ENCODE data around the gene SLC25A13. TPM values are rescaled to one million over a fixed set of nuclear protein-coding genes. Genes with fewer than 3 reads are reported as not detected.

SLC25A13 gene
- total RNA-seq, 1 experiment from 2014 or later = 71.7 TPM

DNA sequence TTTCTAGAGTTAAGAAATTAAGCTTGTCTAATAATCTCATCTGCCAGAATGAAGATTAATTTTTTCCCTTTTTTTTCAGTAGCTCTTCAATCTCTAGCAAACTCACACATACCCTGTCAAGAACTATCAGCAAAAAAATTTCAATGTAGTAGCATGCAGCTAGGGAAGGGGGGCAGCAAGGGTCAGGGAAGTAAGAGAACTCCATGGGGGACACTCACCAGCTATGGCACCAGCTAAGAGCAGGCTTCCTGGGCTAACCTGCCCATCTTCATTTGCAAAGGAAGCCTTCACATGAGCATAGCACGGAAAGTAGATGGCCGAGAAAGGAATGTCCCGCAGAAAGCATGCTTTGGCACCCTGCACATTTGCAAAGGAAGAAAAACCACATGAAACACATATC, 190.4 kb downstream of the SLC25A13 start:
- Histone ChIP-seq H3T11ph (ENCODE audit: low read length) (no peak overlapping the region), H2BK15ac (ENCODE audit: low read depth, low read length) (no peak overlapping the region), H2BK12ac (ENCODE audit: insufficient read length, low read depth, low read length) (no peak overlapping the region), H2AFZ (ENCODE audit: low read length) (no peak overlapping the region), H3K4ac (ENCODE audit: low read depth, low read length) (no peak overlapping the region), H2AK5ac (ENCODE audit: insufficient read length, low read length) (no peak overlapping the region), H3K4me1 (ENCODE audit: insufficient read depth, low read length) (no peaks in the 10 kb centered on the region), H3K9me3 (ENCODE audit: control insufficient read depth, low read depth, low read length) (no peaks in the 10 kb centered on the region), H3K79me1 (ENCODE audit: insufficient read depth, low read depth, low read length, poor library complexity, severe bottlenecking) (no peaks in the 10 kb centered on the region), H3K18ac (ENCODE audit: insufficient read length, low read depth, low read length) (no peak overlapping the region), H3K9ac (ENCODE audit: extremely low read depth, insufficient read length, low read length) (no peak overlapping the region), H2BK20ac (ENCODE audit: low read depth, low read length, poor library complexity, severe bottlenecking) (no peak overlapping the region), H3K23ac (ENCODE audit: insufficient read length, low read depth, low read length) (no peak overlapping the region), H4K91ac (ENCODE audit: insufficient read length, low read depth, low read length) (no peak overlapping the region), H2BK5ac (ENCODE audit: insufficient read length, low read length) (no peak overlapping the region), H4K5ac (ENCODE audit: insufficient read length, low read depth, low read length) (no peak overlapping the region), H3K23me2 (ENCODE audit: insufficient read length, low read depth, low read length, poor library complexity, severe bottlenecking) (no peaks in the 10 kb centered on the region), H2BK120ac (ENCODE audit: low read depth, low read length, poor library complexity, severe bottlenecking) (no peak overlapping the region), H3K4me2 (ENCODE audit: insufficient read depth, insufficient read length, low read length) (no peak overlapping the region), H3K14ac (ENCODE audit: insufficient read depth, low read length) (no peak overlapping the region), H3K27me3 (ENCODE audit: insufficient read depth, low read length) (no peaks in the 10 kb centered on the region), H3K79me2 (ENCODE audit: insufficient read depth, low read length) (no peaks in the 10 kb centered on the region), H4K8ac (replicated peaks; ENCODE audit: insufficient read length, low read depth, low read length) (no peak overlapping the region), H4K20me1 (ENCODE audit: control insufficient read depth, insufficient read depth, insufficient read length) (no peaks in the 10 kb centered on the region), H3K27ac (ENCODE audit: insufficient read length, low read depth, low read length) (no peak overlapping the region), H3K56ac (ENCODE audit: insufficient read length, low read depth, low read length) (no peak overlapping the region)
- Mint-ChIP-seq H3K4me1 (peaks cover 30 to 37% of the 10 kb centered on the region in 2 experiments), H3K9me3 (no peaks in the 10 kb centered on the region), H3K27ac (no peak overlapping the region), H3K4me3 (no peak overlapping the region), H3K36me3 (ENCODE audit: insufficient read depth in 1 of 3, low read depth in 3 of 3) (peaks cover 8 to 24% (median 10%) of the 10 kb centered on the region in 3 experiments; a peak in 6 of 7 replicates), H3K27me3 (ENCODE audit: low read depth) (peaks cover 9% of the 10 kb centered on the region)
- TF ChIP-seq, protein P1, sequence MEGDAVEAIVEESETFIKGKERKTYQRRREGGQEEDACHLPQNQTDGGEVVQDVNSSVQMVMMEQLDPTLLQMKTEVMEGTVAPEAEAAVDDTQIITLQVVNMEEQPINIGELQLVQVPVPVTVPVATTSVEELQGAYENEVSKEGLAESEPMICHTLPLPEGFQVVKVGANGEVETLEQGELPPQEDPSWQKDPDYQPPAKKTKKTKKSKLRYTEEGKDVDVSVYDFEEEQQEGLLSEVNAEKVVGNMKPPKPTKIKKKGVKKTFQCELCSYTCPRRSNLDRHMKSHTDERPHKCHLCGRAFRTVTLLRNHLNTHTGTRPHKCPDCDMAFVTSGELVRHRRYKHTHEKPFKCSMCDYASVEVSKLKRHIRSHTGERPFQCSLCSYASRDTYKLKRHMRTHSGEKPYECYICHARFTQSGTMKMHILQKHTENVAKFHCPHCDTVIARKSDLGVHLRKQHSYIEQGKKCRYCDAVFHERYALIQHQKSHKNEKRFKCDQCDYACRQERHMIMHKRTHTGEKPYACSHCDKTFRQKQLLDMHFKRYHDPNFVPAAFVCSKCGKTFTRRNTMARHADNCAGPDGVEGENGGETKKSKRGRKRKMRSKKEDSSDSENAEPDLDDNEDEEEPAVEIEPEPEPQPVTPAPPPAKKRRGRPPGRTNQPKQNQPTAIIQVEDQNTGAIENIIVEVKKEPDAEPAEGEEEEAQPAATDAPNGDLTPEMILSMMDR (conservative IDR thresholded peaks at IDR 0.05) = peak; percentile 50
- peak; percentile 34 for DNase-seq
- WGBS (ENCODE audit: extremely low coverage, insufficient read length, low lambda C conversion rate) = no CpG with 5 or more reads among the region's 3 CpGs

All from H9 (cell line).